ENCODE measurements around the gene CENPW.

CENPW gene

GRCh38 chr6:126339796-126340609 is at the start of gene CENPW:
CENPW (plus strand) TSS chr6:126340115; CDS start chr6:126340274, 159 bp downstream.
- Histone ChIP-seq H3K9me2 (replicated peaks; ENCODE audit: low read depth, low read length) (no peaks in the 10 kb centered on the region), H3K9ac (ENCODE audit: low read depth, low read length, poor library complexity, severe bottlenecking) (peak within 1 kb of the TSS; percentile 79), H3K9me3 (ENCODE audit: insufficient read depth, low read depth, low read length) (no peaks in the 10 kb centered on the region), H3K27me3 (ENCODE audit: insufficient read depth, low read length, poor library complexity, severe bottlenecking) (no peaks in the 10 kb centered on the region), H2AFZ (ENCODE audit: low read length) (peak within 1 kb of the TSS; percentile 95), H3K79me2 (ENCODE audit: insufficient read depth, low read length) (peaks cover 50% of the 10 kb centered on the region), H3F3A (ENCODE audit: low read depth) (no peaks in the 10 kb centered on the region), H3K4me1 (ENCODE audit: insufficient read depth, low read length, poor library complexity, severe bottlenecking) (peaks cover 43% of the 10 kb centered on the region), H4K20me1 (ENCODE audit: insufficient read depth, low read length, poor library complexity, severe bottlenecking) (peaks cover 35% of the 10 kb centered on the region), H3K36me3 (ENCODE audit: insufficient read depth, low read length) (no peaks in the 10 kb centered on the region), H3K4me2 (ENCODE audit: low read depth, low read length, poor library complexity, severe bottlenecking) (peak within 1 kb of the TSS; percentile 93), H3K4me3 (ENCODE audit: low read length, poor library complexity, severe bottlenecking) (peak within 1 kb of the TSS; percentile 93)
- TF ChIP-seq EZH2phosphoT487 (IDR thresholded peaks at IDR 0.05; ENCODE audit: borderline replicate concordance) = no peak
- TF ChIP-seq CTCF (conservative IDR thresholded peaks at IDR 0.05; ENCODE audit: low read length) = no peak

GRCh38 chr6:126293891-126294524 is 45.9 kb upstream of the CENPW start:
- no peaks in the 10 kb centered on the region for H3K9me3 ChIP-seq (ENCODE audit: insufficient read depth, low read depth, low read length)
- no peaks in the 10 kb centered on the region for H3K79me2 ChIP-seq (ENCODE audit: insufficient read depth, low read length)
- H3K9ac ChIP-seq (ENCODE audit: low read depth, low read length, poor library complexity, severe bottlenecking) = no peak overlapping the region
- TF ChIP-seq CTCF (conservative IDR thresholded peaks at IDR 0.05; ENCODE audit: low read length) = no peak
- no peaks in the 10 kb centered on the region for H3K9me2 ChIP-seq (replicated peaks; ENCODE audit: low read depth, low read length)
- H3K27me3 ChIP-seq (ENCODE audit: insufficient read depth, low read length, poor library complexity, severe bottlenecking) = no peaks in the 10 kb centered on the region
- no peak overlapping the region for H2AFZ ChIP-seq (ENCODE audit: low read length)
- H3K4me1 ChIP-seq (ENCODE audit: insufficient read depth, low read length, poor library complexity, severe bottlenecking) = no peaks in the 10 kb centered on the region
- H3F3A ChIP-seq (ENCODE audit: low read depth) = no peaks in the 10 kb centered on the region
- H4K20me1 ChIP-seq (ENCODE audit: insufficient read depth, low read length, poor library complexity, severe bottlenecking) = no peaks in the 10 kb centered on the region
- H3K4me2 ChIP-seq (ENCODE audit: low read depth, low read length, poor library complexity, severe bottlenecking) = no peak overlapping the region
- H3K36me3 ChIP-seq (ENCODE audit: insufficient read depth, low read length) = no peaks in the 10 kb centered on the region
- H3K4me3 ChIP-seq (ENCODE audit: low read length, poor library complexity, severe bottlenecking) = no peak overlapping the region

GRCh38 chr6:126300126-126300525 is 39.8 kb upstream of the CENPW start:
- Histone ChIP-seq H2AFZ (ENCODE audit: low read length) (peak overlapping the region; percentile 82), H3K4me2 (ENCODE audit: low read depth, low read length, poor library complexity, severe bottlenecking) (peak overlapping the region; percentile 51), H3K4me3 (ENCODE audit: low read length, poor library complexity, severe bottlenecking) (peak overlapping the region; percentile 40), H3K79me2 (ENCODE audit: insufficient read depth, low read length) (no peaks in the 10 kb centered on the region), H4K20me1 (ENCODE audit: insufficient read depth, low read length, poor library complexity, severe bottlenecking) (no peaks in the 10 kb centered on the region), H3K9ac (ENCODE audit: low read depth, low read length, poor library complexity, severe bottlenecking) (no peak overlapping the region), H3K27me3 (ENCODE audit: insufficient read depth, low read length, poor library complexity, severe bottlenecking) (no peaks in the 10 kb centered on the region), H3K4me1 (ENCODE audit: insufficient read depth, low read length, poor library complexity, severe bottlenecking) (peaks cover 28% of the 10 kb centered on the region), H3K36me3 (ENCODE audit: insufficient read depth, low read length) (no peaks in the 10 kb centered on the region), H3K9me3 (ENCODE audit: insufficient read depth, low read depth, low read length) (no peaks in the 10 kb centered on the region), H3F3A (ENCODE audit: low read depth) (no peaks in the 10 kb centered on the region), H3K9me2 (replicated peaks; ENCODE audit: low read depth, low read length) (no peaks in the 10 kb centered on the region)
- TF ChIP-seq CTCF (conservative IDR thresholded peaks at IDR 0.05; ENCODE audit: low read length) = no peak
- no peak for TF ChIP-seq EZH2phosphoT487 (IDR thresholded peaks at IDR 0.05; ENCODE audit: borderline replicate concordance)
